OCI-LY3 (cell line): ENCODE data around the gene SMYD3.

Experiments
- CTCF ChIP-seq: fragments of 200-600, 300-600 bp; sonication (generic); IDR thresholded peaks from 2 replicates; pipeline ENCODE4 v1.5.1; 2014; ENCODE audit warnings: antibody characterized with exemption, low read length, low read depth
- EZH2phosphoT487 ChIP-seq: fragments of 200-600 bp; shearing (Covaris generic); IDR thresholded peaks from 2 replicates; pipeline ENCODE4 v1.6.1; 2018; ENCODE audit warnings: antibody characterized with exemption, mixed run types, low read depth

GRCh38 chr1:246000638-246001015, 506.5 kb downstream of the SMYD3 start:
- TF ChIP-seq CTCF = no peak
- no peak for TF ChIP-seq EZH2phosphoT487
